ENCODE results near the gene PBOV1. TPM values are rescaled to one million over a fixed set of nuclear protein-coding genes. Genes with fewer than 3 reads are reported as not detected.

PBOV1 gene
- polyA plus RNA-seq, 1 experiment = not detected

DNA sequence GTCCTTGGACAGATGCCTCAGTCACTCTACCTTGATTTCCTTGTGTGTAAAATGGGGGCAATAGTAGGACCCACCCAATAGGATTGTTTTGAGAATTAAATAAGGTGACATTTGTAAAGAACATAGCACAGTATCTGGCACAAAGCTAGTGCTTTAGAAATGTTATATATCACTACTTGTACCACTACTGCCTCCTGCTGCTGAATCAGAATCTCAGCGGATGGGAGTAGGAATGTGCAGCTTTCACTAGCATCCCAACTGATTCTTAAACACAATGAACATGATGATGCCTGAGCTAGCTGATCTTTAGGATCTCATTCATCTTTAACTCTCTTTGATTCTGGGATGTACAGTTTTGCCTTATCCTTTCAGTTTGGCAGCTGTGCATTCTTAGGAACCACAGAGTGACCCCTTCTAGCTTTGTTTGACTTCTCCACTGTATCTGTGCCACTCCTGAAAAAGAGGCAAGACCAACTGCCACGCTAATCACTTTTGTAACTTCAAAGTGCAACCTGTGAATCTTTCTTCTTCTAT lies 7.2 kb downstream of the PBOV1 start:
- TF ChIP-seq, protein P1, sequence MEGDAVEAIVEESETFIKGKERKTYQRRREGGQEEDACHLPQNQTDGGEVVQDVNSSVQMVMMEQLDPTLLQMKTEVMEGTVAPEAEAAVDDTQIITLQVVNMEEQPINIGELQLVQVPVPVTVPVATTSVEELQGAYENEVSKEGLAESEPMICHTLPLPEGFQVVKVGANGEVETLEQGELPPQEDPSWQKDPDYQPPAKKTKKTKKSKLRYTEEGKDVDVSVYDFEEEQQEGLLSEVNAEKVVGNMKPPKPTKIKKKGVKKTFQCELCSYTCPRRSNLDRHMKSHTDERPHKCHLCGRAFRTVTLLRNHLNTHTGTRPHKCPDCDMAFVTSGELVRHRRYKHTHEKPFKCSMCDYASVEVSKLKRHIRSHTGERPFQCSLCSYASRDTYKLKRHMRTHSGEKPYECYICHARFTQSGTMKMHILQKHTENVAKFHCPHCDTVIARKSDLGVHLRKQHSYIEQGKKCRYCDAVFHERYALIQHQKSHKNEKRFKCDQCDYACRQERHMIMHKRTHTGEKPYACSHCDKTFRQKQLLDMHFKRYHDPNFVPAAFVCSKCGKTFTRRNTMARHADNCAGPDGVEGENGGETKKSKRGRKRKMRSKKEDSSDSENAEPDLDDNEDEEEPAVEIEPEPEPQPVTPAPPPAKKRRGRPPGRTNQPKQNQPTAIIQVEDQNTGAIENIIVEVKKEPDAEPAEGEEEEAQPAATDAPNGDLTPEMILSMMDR (IDR thresholded peaks at IDR 0.05; ENCODE audit: insufficient read depth, low read depth, low read length) = no peak
- no peak for DNase-seq (ENCODE audit: low read depth)
- Histone ChIP-seq H3K36me3 (ENCODE audit: control insufficient read depth, insufficient read depth, low read length) (no peaks in the 10 kb centered on the region), H3K27me3 (ENCODE audit: control insufficient read depth, insufficient read depth, low read length) (no peaks in the 10 kb centered on the region), H3K4me3 (ENCODE audit: low read depth, low read length) (no peak overlapping the region)
- ChIA-PET POLR2A (no interaction called here), CTCF (interaction anchor here (1.0 to 1.3 kb wide), 3 partner anchors 11 to 206 kb away, joined by 3 to 5 read pairs (median 4); no protein-coding TSS in a partner anchor)

DNA sequence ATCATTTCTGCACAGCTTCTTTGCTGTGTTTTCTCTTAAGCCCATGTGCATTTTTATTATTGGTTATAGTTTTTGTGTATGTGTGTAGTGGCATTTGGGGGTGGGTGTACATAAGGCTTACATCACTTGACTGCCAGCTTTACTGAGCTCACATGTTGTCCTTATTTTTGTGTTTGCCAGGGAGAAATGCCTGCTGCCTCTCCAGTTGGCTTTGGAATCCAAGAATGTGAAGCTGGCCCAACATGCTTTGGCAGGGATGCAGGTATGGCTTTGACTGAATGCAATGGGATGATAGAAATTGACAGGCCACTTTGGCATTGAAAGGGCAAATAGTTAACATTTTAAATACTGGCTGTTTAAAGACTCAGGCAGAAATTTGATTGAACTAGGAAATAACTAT lies 11.4 kb downstream of the PBOV1 start:
- TF ChIP-seq, protein P1 (IDR thresholded peaks at IDR 0.05; ENCODE audit: insufficient read depth, low read depth, low read length) = no peak
- CTCF ChIA-PET = no interaction called here
- Histone ChIP-seq H3K4me3 (ENCODE audit: low read depth, low read length) (no peak overlapping the region), H3K27me3 (ENCODE audit: control insufficient read depth, insufficient read depth, low read length) (no peaks in the 10 kb centered on the region), H3K36me3 (ENCODE audit: control insufficient read depth, insufficient read depth, low read length) (no peaks in the 10 kb centered on the region)
- POLR2A ChIA-PET = no interaction called here
- no peak for DNase-seq (ENCODE audit: low read depth)

DNA sequence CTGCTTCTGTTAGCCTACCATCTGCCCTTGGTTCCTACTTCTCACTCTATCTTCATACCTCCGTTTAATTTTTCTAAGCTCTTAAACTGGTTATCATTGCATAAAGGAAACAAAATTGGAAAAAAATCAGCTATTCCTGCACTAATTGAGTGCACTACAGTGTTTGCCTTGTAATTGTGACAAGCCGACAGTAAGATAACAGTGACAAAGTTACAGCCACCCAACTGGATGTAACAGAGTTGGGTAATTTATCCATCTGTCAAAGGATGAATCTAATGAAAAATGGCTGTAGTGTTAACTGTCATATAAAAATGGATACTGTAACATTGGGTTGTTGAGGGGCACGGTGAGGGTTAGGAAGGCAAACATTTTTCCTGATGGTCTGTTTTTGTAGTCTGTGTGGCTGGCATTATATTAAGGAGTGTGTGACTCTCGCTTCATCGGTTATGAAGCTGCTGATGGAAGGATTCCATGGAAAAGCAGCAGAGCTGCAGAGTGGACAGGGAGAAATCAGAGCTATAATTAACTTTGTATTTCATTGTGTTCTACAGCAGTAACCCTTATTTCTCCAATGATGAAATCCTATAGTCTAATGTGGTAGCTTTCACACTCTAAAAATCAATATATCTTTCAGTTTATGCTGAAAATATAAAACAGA lies 12.7 kb downstream of the PBOV1 start:
- ChIA-PET CTCF (interaction anchor here (1.1 to 1.4 kb wide), 2 partner anchors 10 kb away, joined by 3 read pairs; no protein-coding TSS in a partner anchor), POLR2A (no interaction called here)
- TF ChIP-seq, protein P1 (IDR thresholded peaks at IDR 0.05; ENCODE audit: insufficient read depth, low read depth, low read length) = no peak
- no peak for DNase-seq (ENCODE audit: low read depth)
- Histone ChIP-seq H3K4me3 (ENCODE audit: low read depth, low read length) (no peak overlapping the region), H3K36me3 (ENCODE audit: control insufficient read depth, insufficient read depth, low read length) (no peaks in the 10 kb centered on the region), H3K27me3 (ENCODE audit: control insufficient read depth, insufficient read depth, low read length) (no peaks in the 10 kb centered on the region)

DNA sequence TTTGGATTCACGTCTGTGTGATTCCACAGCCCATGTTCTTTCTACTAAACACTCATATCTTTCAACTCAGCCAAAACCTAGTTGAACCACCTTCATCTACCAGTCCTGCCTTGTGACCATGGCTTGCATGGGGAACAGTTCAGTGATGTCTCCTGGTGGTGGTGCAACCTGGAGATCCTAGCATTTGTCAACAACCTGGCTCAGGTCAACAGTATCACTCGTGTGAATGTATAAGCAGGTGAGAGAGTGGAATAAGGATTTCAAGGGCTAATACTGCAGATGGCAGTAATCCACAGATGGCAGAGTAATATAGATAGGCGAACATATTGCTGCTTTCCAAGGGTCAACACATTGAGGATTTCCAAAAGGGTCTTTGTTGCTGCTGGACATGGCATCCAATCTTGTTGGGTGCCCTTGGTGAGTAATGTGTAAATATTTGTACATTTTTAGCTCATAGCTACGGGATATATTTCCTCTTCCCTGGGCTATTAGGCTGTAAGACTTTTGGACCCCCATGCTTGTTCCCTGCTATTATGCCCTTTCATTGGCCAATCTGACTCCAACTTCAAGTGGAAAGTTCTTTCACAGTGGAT lies 13.4 kb downstream of the PBOV1 start:
- CTCF ChIA-PET = interaction anchor here (1.1 to 1.4 kb wide), 2 partner anchors 9 to 11 kb away, joined by 3 read pairs; no protein-coding TSS in a partner anchor
- TF ChIP-seq, protein P1 (IDR thresholded peaks at IDR 0.05; ENCODE audit: insufficient read depth, low read depth, low read length) = no peak
- H3K4me3 ChIP-seq (ENCODE audit: low read depth, low read length) = no peak overlapping the region
- POLR2A ChIA-PET = no interaction called here
- H3K27me3 ChIP-seq (ENCODE audit: control insufficient read depth, insufficient read depth, low read length) = no peaks in the 10 kb centered on the region
- H3K36me3 ChIP-seq (ENCODE audit: control insufficient read depth, insufficient read depth, low read length) = no peaks in the 10 kb centered on the region
- DNase-seq (ENCODE audit: low read depth) = no peak

GRCh38 chr6:138204303-138204702 lies 14.0 kb downstream of the PBOV1 start:
- TF ChIP-seq, protein P1 (IDR thresholded peaks at IDR 0.05; ENCODE audit: insufficient read depth, low read depth, low read length) = no peak
- ChIA-PET CTCF (no interaction called here), POLR2A (no interaction called here)
- no peak for DNase-seq (ENCODE audit: low read depth)
- H3K36me3 ChIP-seq (ENCODE audit: control insufficient read depth, insufficient read depth, low read length) = no peaks in the 10 kb centered on the region
- H3K4me3 ChIP-seq (ENCODE audit: low read depth, low read length) = no peak overlapping the region
- H3K27me3 ChIP-seq (ENCODE audit: control insufficient read depth, insufficient read depth, low read length) = no peaks in the 10 kb centered on the region

Measured in BJ (cell line).